Spinal cord (tissue), 10 donors: ENCODE results near the gene STAB1. TPM values are rescaled to one million over a fixed set of nuclear protein-coding genes. Genes with fewer than 3 reads are reported as not detected.

ENCODE experiments used
- DNase-seq, 6 donors: peaks; one replicate each; pipeline versions ENCODE4 v3.0.0 to v3.0.0-alpha.2; 2013 to 2015; ENCODE audit warnings: low spot score in 6 of 6, low read depth in 4 of 6
- H3K27ac ChIP-seq: one replicate; pipeline ENCODE4 v1.5.1; 2013; ENCODE audit warnings: low read depth, low read length, control low read depth
- H3K27me3 ChIP-seq: one replicate; pipeline ENCODE4 v1.6.1; 2013; ENCODE audit warnings: low read length; ENCODE audit not compliant: control insufficient read depth, insufficient read depth
- H3K36me3 ChIP-seq: one replicate; pipeline ENCODE4 v1.6.1; 2013; ENCODE audit warnings: low read length; ENCODE audit not compliant: control insufficient read depth, insufficient read depth
- H3K4me1 ChIP-seq: one replicate; pipeline ENCODE4 v1.6.1; 2013; ENCODE audit warnings: low read length; ENCODE audit not compliant: control insufficient read depth, insufficient read depth
- H3K4me3 ChIP-seq: one replicate; pipeline ENCODE4 v1.5.1; 2013; ENCODE audit warnings: low read depth, low read length, control low read depth
- H3K9me3 ChIP-seq: one replicate; pipeline ENCODE4 v1.6.1; 2013; ENCODE audit warnings: low read length; ENCODE audit not compliant: control insufficient read depth, insufficient read depth
- WGBS: methylation state at CpG from one replicate; pipeline ENCODE4 v1.1.5; 2013; ENCODE audit warnings: missing lambda C conversion rate; ENCODE audit not compliant: insufficient coverage; 5-methylcytosine and 5-hydroxymethylcytosine counted together
- polyA plus RNA-seq, 2 donors: library from polyadenylated mRNA; unstranded; fragments of 120-200 nt; gene quantifications; one replicate each; pipeline ENCODE4 v1.2.1, GENCODE V29; 2013; ENCODE audit not compliant: insufficient read length in 2 of 2
- small RNA-seq: library from RNA; depleted of rRNA; stranded (forward); fragments of <200 nt; gene quantifications from one replicate; pipeline ENCODE3, GENCODE V24; 2014; ENCODE audit warnings: low replicate concordance
- total RNA-seq, 2 donors: library from RNA; depleted of rRNA in 1 of 2; stranded (reverse); fragments of 120-200 nt in 1 of 2; fragments of >200 nt in 1 of 2; gene quantifications; one replicate each; pipeline versions ENCODE4 v1.2.3 to v1.2.4, GENCODE V29; 2013 to 2014
- donor health status: healthy.

STAB1 gene
- total and polyA plus RNA-seq, 4 donors: 34.5 to 79.7 (median 38.3) TPM

GRCh38 chr3:52561028-52561747 is 66.0 kb downstream of the STAB1 start:
- Histone ChIP-seq H3K36me3 (peaks cover 36% of the 10 kb centered on the region), H3K4me1 (peaks cover 5% of the 10 kb centered on the region), H3K27me3 (no peaks in the 10 kb centered on the region), H3K4me3 (no peak overlapping the region), H3K9me3 (no peaks in the 10 kb centered on the region), H3K27ac (no peak overlapping the region)
- no peak for DNase-seq
- 90% methylated on average over 3 of the region's 4 CpGs for WGBS

- 82% methylated on average over 2 of the region's 2 CpGs for WGBS
Observed at GRCh38 chr3:52563984-52564383, 68.8 kb downstream of the STAB1 start.

DNA sequence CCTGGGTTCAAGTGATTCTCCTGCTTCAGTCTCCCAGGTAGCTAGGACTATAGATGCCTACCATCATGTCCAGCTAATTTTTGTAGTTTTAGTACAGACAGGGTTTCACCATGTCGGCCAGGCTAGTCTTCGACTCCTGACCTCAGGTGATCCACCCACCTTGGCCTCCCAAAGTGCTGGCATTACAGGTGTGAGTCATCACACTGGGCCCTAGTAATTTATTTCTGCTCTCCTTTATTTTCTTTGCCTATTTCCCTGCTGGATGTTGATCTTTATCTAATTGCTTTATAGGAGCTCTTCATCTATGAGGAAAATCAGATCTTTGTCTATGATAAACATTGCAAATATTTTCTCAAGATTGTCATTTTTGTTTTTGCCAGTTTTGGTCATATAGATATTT is 72.9 kb downstream of the STAB1 start:
- Histone ChIP-seq H3K4me3 (no peak overlapping the region), H3K27me3 (no peaks in the 10 kb centered on the region), H3K9me3 (no peaks in the 10 kb centered on the region), H3K4me1 (no peaks in the 10 kb centered on the region), H3K27ac (no peak overlapping the region), H3K36me3 (peaks cover 27% of the 10 kb centered on the region)
- WGBS: 100% methylated on average over 2 of the region's 2 CpGs
- no peak for DNase-seq

More at GRCh38 chr3:52563984-52564383, 68.8 kb downstream of the STAB1 start:
- Histone ChIP-seq H3K27ac (no peak overlapping the region), H3K4me1 (no peaks in the 10 kb centered on the region), H3K36me3 (peaks cover 35% of the 10 kb centered on the region), H3K27me3 (no peaks in the 10 kb centered on the region), H3K9me3 (no peaks in the 10 kb centered on the region), H3K4me3 (no peak overlapping the region)
- no peak for DNase-seq

DNA sequence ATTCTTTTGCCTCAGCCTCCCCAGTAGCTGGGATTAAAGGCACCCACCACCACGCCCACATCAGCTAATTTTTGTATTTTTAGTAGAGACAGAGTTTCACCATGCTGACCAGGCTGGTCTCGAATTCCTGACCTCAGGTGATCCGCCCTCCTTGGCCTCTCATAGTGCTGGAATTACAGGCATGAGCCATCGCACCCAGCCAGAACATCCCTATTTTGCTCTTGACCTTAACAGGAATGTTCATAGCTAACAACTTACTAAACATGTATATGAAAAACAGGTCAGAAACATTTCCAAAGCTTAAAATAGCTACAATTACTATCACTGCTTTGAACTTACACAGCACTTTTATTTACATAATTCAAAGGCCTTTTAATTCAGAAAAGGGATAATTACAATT is 74.9 kb downstream of the STAB1 start:
- 100% methylated on average over 3 of the region's 4 CpGs for WGBS
- no peak for DNase-seq
- Histone ChIP-seq H3K36me3 (peaks cover 23% of the 10 kb centered on the region), H3K4me3 (no peak overlapping the region), H3K4me1 (no peaks in the 10 kb centered on the region), H3K9me3 (no peaks in the 10 kb centered on the region), H3K27me3 (no peaks in the 10 kb centered on the region), H3K27ac (no peak overlapping the region)

DNA sequence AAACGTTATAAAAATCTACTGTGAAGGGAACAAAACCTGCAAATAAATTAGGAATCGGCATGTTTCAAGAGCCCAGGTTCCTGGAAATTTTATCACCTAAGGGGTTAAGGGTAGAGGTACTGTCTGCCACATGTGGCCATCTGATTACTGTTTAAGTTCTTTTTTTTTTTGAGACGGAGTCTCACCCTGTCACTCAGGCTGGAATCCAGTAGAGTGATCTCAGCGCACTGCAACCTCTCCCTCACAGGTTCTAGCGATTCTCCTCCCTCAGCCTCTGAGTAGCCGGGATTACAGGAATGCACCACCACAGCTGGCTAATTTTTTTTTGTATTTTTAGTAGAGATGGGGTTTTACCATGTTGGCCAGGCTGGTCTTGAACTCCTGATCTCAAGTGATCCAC is 77.1 kb downstream of the STAB1 start:
- no peak for DNase-seq
- Histone ChIP-seq H3K36me3 (peaks cover 31% of the 10 kb centered on the region), H3K4me1 (no peaks in the 10 kb centered on the region), H3K4me3 (no peak overlapping the region), H3K27ac (no peak overlapping the region), H3K9me3 (no peaks in the 10 kb centered on the region), H3K27me3 (no peaks in the 10 kb centered on the region)
- 73% methylated on average over 3 of the region's 6 CpGs for WGBS

Small RNA genes lying within 50 kb of the gene (small RNA-seq; reads per million reads assigned to genes)
- gene RNU6-856P (not detected), gene RNU6ATAC16P (not detected)

Other genes with a start within 250 kb of the STAB1 start
- 10 to 100 TPM in 1 of 2 donors, 1 to 10 TPM in 1; 7.9 to 21.0 TPM for gene PPM1M, start 249.6 kb upstream of the STAB1 start, total RNA-seq
- gene PPM1M, start 249.6 kb upstream of the STAB1 start, polyA plus RNA-seq: 10 to 100 TPM; 18.2 to 21.7 TPM
- 100 to 1,000 TPM in 1 of 2 donors, 10 to 100 TPM in 1; 77.1 to 123 TPM for gene WDR82, start 216.7 kb upstream of the STAB1 start, total RNA-seq
- 100 to 1,000 TPM; 144 to 159 TPM for gene WDR82, start 216.7 kb upstream of the STAB1 start, polyA plus RNA-seq
- gene GLYCTK, start 207.5 kb upstream of the STAB1 start, total RNA-seq: 1 to 10 TPM; 3.6 to 6.5 TPM
- 10 to 100 TPM; 11.6 to 20.1 TPM for gene GLYCTK, start 207.5 kb upstream of the STAB1 start, polyA plus RNA-seq
- 1 to 10 TPM; 4.2 to 9.8 TPM for gene DNAH1, start 179.0 kb upstream of the STAB1 start, total RNA-seq
- gene DNAH1, start 179.0 kb upstream of the STAB1 start, polyA plus RNA-seq: 10 to 100 TPM in 1 of 2 donors, 1 to 10 TPM in 1; 10.0 to 12.9 TPM
- 10 to 100 TPM; 63.3 to 67.7 TPM for gene BAP1, start 85.3 kb upstream of the STAB1 start, total RNA-seq
- gene BAP1, start 85.3 kb upstream of the STAB1 start, polyA plus RNA-seq: 100 to 1,000 TPM in 1 of 2 donors, 10 to 100 TPM in 1; 97.7 to 101 TPM
- gene PHF7, start 84.7 kb upstream of the STAB1 start, total RNA-seq: 1 to 10 TPM; 7.5 to 9.1 TPM
- gene PHF7, start 84.7 kb upstream of the STAB1 start, polyA plus RNA-seq: 1 to 10 TPM; 7.5 to 9.8 TPM
- gene SEMA3G, start 50.2 kb upstream of the STAB1 start, total RNA-seq: 10 to 100 TPM in 1 of 2 donors, 1 to 10 TPM in 1; 6.3 to 26.6 TPM
- gene SEMA3G, start 50.2 kb upstream of the STAB1 start, polyA plus RNA-seq: 10 to 100 TPM; 18.0 to 19.8 TPM
- 10 to 100 TPM in 1 of 2 donors, 1 to 10 TPM in 1; 3.3 to 17.9 TPM for gene TNNC1, start 41.3 kb upstream of the STAB1 start, total RNA-seq
- 1 to 10 TPM in 1 of 2 donors, not detected in 1; 6.1 TPM for gene TNNC1, start 41.3 kb upstream of the STAB1 start, polyA plus RNA-seq
- gene NISCH, start 39.7 kb upstream of the STAB1 start, total RNA-seq: 10 to 100 TPM; 91.5 to 93.0 TPM
- 100 to 1,000 TPM; 133 to 161 TPM for gene NISCH, start 39.7 kb upstream of the STAB1 start, polyA plus RNA-seq
- gene NT5DC2, start 38.5 kb downstream of the STAB1 start, total RNA-seq: 10 to 100 TPM; 33.6 to 83.3 TPM
- gene NT5DC2, start 38.5 kb downstream of the STAB1 start, polyA plus RNA-seq: 100 to 1,000 TPM; 204 to 205 TPM
- 10 to 100 TPM in 1 of 2 donors, 1 to 10 TPM in 1; 2.8 to 19.9 TPM for gene UQCC5, start 41.3 kb downstream of the STAB1 start, total RNA-seq
- 10 to 100 TPM; 21.7 to 21.9 TPM for gene UQCC5, start 41.3 kb downstream of the STAB1 start, polyA plus RNA-seq
- 100 to 1,000 TPM in 1 of 2 donors, 10 to 100 TPM in 1; 71.9 to 105 TPM for gene PBRM1, start 190.6 kb downstream of the STAB1 start, total RNA-seq
- 10 to 100 TPM; 35.9 to 46.9 TPM for gene PBRM1, start 190.6 kb downstream of the STAB1 start, polyA plus RNA-seq
- gene GNL3, start 190.7 kb downstream of the STAB1 start, total RNA-seq: 10 to 100 TPM; 63.7 to 74.7 TPM
- gene GNL3, start 190.7 kb downstream of the STAB1 start, polyA plus RNA-seq: 10 to 100 TPM; 65.0 to 75.6 TPM
- 100 to 1,000 TPM in 1 of 2 donors, 10 to 100 TPM in 1; 96.0 to 114 TPM for gene GLT8D1, start 210.5 kb downstream of the STAB1 start, total RNA-seq
- 100 to 1,000 TPM; 102 to 104 TPM for gene GLT8D1, start 210.5 kb downstream of the STAB1 start, polyA plus RNA-seq
- gene SPCS1, start 210.8 kb downstream of the STAB1 start, total RNA-seq: 10 to 100 TPM; 56.0 to 82.0 TPM
- gene SPCS1, start 210.8 kb downstream of the STAB1 start, polyA plus RNA-seq: 100 to 1,000 TPM; 148 to 150 TPM